ENCODE results near the gene SP140. TPM values are rescaled to one million over a fixed set of nuclear protein-coding genes. Genes with fewer than 3 reads are reported as not detected.
A peak's percentile ranks its signal among the peaks of the same experiment; 100 is the strongest.

The SP140 gene
- total and polyA plus RNA-seq, 2 of the 13 experiments (the other 11 are each of a cell fraction or from before 2014, with no cell fraction given): 0.57 to 0.80 TPM

DNA sequence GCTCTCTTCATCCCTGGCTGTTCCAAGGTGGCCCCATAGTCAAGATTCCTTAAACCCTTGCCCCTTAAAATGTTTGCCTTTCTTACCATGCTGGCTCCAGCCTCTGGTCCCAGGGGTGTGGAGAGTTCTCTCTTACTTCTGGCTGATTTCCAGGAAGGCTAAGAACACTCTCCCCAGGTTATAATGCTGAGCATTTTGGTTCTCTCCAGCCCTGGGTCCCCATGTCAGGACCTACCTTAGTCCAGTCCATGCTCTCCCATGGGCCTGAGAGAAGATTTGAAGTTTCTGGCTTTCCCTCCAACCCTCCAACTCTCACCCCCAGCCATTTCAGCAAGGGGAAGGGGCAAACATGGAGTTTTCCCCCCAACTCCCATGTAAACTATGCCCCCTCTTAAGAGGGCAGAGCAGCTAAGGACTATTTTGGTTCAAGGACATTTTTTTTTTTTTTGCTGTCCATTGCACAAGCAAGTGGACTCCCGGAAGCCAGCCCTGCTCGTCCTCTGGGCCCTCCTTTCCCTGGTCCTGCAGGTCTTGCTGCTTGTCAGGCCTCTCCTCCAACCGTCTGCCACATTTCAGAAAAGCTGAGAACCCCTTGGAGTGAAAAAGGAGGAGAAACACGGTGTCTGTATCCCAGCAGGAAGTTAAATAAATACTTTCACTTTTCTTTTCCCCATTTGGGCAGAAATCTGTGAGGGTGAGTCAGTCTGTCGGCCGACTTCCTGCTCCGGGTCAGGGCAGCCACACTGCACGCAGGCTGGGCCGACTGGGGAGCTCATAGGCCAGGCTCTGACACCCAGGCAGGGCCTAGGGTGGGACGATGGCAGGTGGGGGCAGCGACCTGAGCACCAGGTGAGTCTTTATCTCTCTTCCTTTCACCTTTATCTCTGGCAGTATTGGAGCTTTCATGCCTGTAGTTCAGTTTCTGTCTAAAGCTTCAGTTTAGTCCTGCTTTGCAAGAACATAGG lies 101.2 kb downstream of the SP140 start, which contains the start of gene SP140L (continued):
- TF ChIP-seq, protein P1, sequence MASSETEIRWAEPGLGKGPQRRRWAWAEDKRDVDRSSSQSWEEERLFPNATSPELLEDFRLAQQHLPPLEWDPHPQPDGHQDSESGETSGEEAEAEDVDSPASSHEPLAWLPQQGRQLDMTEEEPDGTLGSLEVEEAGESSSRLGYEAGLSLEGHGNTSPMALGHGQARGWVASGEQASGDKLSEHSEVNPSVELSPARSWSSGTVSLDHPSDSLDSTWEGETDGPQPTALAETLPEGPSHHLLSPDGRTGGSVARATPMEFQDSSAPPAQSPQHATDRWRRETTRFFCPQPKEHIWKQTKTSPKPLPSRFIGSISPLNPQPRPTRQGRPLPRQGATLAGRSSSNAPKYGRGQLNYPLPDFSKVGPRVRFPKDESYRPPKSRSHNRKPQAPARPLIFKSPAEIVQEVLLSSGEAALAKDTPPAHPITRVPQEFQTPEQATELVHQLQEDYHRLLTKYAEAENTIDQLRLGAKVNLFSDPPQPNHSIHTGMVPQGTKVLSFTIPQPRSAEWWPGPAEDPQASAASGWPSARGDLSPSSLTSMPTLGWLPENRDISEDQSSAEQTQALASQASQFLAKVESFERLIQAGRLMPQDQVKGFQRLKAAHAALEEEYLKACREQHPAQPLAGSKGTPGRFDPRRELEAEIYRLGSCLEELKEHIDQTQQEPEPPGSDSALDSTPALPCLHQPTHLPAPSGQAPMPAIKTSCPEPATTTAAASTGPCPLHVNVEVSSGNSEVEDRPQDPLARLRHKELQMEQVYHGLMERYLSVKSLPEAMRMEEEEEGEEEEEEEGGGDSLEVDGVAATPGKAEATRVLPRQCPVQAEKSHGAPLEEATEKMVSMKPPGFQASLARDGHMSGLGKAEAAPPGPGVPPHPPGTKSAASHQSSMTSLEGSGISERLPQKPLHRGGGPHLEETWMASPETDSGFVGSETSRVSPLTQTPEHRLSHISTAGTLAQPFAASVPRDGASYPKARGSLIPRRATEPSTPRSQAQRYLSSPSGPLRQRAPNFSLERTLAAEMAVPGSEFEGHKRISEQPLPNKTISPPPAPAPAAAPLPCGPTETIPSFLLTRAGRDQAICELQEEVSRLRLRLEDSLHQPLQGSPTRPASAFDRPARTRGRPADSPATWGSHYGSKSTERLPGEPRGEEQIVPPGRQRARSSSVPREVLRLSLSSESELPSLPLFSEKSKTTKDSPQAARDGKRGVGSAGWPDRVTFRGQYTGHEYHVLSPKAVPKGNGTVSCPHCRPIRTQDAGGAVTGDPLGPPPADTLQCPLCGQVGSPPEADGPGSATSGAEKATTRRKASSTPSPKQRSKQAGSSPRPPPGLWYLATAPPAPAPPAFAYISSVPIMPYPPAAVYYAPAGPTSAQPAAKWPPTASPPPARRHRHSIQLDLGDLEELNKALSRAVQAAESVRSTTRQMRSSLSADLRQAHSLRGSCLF (CRISPR knock-in tag; IDR thresholded peaks at IDR 0.05; ENCODE audit: borderline replicate concordance): no peak; the same call in 1 of the 2 replicates
- TF ChIP-seq, protein P2, sequence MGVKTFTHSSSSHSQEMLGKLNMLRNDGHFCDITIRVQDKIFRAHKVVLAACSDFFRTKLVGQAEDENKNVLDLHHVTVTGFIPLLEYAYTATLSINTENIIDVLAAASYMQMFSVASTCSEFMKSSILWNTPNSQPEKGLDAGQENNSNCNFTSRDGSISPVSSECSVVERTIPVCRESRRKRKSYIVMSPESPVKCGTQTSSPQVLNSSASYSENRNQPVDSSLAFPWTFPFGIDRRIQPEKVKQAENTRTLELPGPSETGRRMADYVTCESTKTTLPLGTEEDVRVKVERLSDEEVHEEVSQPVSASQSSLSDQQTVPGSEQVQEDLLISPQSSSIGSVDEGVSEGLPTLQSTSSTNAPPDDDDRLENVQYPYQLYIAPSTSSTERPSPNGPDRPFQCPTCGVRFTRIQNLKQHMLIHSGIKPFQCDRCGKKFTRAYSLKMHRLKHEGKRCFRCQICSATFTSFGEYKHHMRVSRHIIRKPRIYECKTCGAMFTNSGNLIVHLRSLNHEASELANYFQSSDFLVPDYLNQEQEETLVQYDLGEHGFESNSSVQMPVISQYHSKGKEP (CRISPR knock-in tag; IDR thresholded peaks at IDR 0.05): peak; percentile 68; the same call in 1 of the 2 replicates
- TF ChIP-seq, protein P3, sequence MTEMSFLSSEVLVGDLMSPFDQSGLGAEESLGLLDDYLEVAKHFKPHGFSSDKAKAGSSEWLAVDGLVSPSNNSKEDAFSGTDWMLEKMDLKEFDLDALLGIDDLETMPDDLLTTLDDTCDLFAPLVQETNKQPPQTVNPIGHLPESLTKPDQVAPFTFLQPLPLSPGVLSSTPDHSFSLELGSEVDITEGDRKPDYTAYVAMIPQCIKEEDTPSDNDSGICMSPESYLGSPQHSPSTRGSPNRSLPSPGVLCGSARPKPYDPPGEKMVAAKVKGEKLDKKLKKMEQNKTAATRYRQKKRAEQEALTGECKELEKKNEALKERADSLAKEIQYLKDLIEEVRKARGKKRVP (CRISPR knock-in tag; IDR thresholded peaks at IDR 0.05): peak in 1 of 2 experiments; percentile 52; a peak in 2 of 4 replicates
- 0 out of 2 replicates have a peak, but pooled peaks have one; percentile 53 for TF ChIP-seq LCORL (IDR thresholded peaks at IDR 0.05)
- TF ChIP-seq LCORL (CRISPR knock-in tag; IDR thresholded peaks at IDR 0.05): 0 out of 2 replicates have a peak, but pooled peaks have one; percentile 14
- TF ChIP-seq, protein P4, sequence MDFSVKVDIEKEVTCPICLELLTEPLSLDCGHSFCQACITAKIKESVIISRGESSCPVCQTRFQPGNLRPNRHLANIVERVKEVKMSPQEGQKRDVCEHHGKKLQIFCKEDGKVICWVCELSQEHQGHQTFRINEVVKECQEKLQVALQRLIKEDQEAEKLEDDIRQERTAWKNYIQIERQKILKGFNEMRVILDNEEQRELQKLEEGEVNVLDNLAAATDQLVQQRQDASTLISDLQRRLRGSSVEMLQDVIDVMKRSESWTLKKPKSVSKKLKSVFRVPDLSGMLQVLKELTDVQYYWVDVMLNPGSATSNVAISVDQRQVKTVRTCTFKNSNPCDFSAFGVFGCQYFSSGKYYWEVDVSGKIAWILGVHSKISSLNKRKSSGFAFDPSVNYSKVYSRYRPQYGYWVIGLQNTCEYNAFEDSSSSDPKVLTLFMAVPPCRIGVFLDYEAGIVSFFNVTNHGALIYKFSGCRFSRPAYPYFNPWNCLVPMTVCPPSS (IDR thresholded peaks at IDR 0.05): no peak
- TF ChIP-seq, protein P5, sequence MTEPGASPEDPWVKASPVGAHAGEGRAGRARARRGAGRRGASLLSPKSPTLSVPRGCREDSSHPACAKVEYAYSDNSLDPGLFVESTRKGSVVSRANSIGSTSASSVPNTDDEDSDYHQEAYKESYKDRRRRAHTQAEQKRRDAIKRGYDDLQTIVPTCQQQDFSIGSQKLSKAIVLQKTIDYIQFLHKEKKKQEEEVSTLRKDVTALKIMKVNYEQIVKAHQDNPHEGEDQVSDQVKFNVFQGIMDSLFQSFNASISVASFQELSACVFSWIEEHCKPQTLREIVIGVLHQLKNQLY (CRISPR knock-in tag; IDR thresholded peaks at IDR 0.05): no peak
- no peak for TF ChIP-seq HES4 (CRISPR knock-in tag; IDR thresholded peaks at IDR 0.05; ENCODE audit: borderline replicate concordance)
- TF ChIP-seq, protein P6, sequence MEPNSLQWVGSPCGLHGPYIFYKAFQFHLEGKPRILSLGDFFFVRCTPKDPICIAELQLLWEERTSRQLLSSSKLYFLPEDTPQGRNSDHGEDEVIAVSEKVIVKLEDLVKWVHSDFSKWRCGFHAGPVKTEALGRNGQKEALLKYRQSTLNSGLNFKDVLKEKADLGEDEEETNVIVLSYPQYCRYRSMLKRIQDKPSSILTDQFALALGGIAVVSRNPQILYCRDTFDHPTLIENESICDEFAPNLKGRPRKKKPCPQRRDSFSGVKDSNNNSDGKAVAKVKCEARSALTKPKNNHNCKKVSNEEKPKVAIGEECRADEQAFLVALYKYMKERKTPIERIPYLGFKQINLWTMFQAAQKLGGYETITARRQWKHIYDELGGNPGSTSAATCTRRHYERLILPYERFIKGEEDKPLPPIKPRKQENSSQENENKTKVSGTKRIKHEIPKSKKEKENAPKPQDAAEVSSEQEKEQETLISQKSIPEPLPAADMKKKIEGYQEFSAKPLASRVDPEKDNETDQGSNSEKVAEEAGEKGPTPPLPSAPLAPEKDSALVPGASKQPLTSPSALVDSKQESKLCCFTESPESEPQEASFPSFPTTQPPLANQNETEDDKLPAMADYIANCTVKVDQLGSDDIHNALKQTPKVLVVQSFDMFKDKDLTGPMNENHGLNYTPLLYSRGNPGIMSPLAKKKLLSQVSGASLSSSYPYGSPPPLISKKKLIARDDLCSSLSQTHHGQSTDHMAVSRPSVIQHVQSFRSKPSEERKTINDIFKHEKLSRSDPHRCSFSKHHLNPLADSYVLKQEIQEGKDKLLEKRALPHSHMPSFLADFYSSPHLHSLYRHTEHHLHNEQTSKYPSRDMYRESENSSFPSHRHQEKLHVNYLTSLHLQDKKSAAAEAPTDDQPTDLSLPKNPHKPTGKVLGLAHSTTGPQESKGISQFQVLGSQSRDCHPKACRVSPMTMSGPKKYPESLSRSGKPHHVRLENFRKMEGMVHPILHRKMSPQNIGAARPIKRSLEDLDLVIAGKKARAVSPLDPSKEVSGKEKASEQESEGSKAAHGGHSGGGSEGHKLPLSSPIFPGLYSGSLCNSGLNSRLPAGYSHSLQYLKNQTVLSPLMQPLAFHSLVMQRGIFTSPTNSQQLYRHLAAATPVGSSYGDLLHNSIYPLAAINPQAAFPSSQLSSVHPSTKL (CRISPR knock-in tag; IDR thresholded peaks at IDR 0.05): peak; percentile 77
- TF ChIP-seq NONO (IDR thresholded peaks at IDR 0.05): no peak
- TF ChIP-seq NONO (CRISPR knock-in tag; conservative IDR thresholded peaks at IDR 0.05): peak; percentile 58; the same call in 1 of the 2 replicates
- no peak for TF ChIP-seq HOXA7 (CRISPR knock-in tag; IDR thresholded peaks at IDR 0.05)
- TF ChIP-seq CREM (IDR thresholded peaks at IDR 0.05): peak; percentile 72
- TF ChIP-seq CREM (CRISPR knock-in tag; IDR thresholded peaks at IDR 0.05): no peak
